SK-N-SH treated with all-trans-retinoic acid at 6 μM for 48 hours (cell line): ENCODE results near the gene ZBTB47.

Experiments
- ATAC-seq: fragments of 200-7000 bp; cut with Tn5 transposase; 3 replicates; pipeline ENCODE4 v1.9.1; 2020; ENCODE audit warnings: mild to moderate bottlenecking, moderate library complexity
- BACH2 ChIP-seq: fragments of 250-450 bp; sonication (Bioruptor Pico); IDR thresholded peaks from 2 replicates; pipeline ENCODE4 v1.9.0; 2021; ENCODE audit warnings: mild to moderate bottlenecking, borderline replicate concordance
- CREB5 ChIP-seq: fragments of 250-450 bp; sonication (Bioruptor Pico); IDR thresholded peaks from 2 replicates; pipeline ENCODE4 v1.5.1; 2020; ENCODE audit warnings: low read depth, mild to moderate bottlenecking, moderate library complexity
- CSDC2 ChIP-seq: fragments of 250-450 bp; sonication (Bioruptor Pico); IDR thresholded peaks from 2 replicates; pipeline ENCODE4 v1.5.0; 2020; ENCODE audit warnings: mild to moderate bottlenecking, moderate library complexity
- ESRRG ChIP-seq: fragments of 250-450 bp; sonication (Bioruptor Pico); IDR thresholded peaks from 2 replicates; pipeline ENCODE4 v1.6.1; 2021; ENCODE audit warnings: mild to moderate bottlenecking
- GLIS3 ChIP-seq: fragments of 250-450 bp; sonication (Bioruptor Pico); IDR thresholded peaks from 2 replicates; pipeline ENCODE4 v1.5.0; 2020; ENCODE audit warnings: mild to moderate bottlenecking, moderate library complexity
- OSR1 ChIP-seq: fragments of 250-450 bp; sonication (Bioruptor Pico); IDR thresholded peaks from 2 replicates; pipeline ENCODE4 v1.8.0; 2022; ENCODE audit warnings: moderate library complexity, mild to moderate bottlenecking, inconsistent platforms
- RARB ChIP-seq: fragments of 250-450 bp; sonication (Bioruptor Pico); IDR thresholded peaks from 2 replicates; pipeline ENCODE4 v1.8.0; 2021; ENCODE audit warnings: mild to moderate bottlenecking, moderate library complexity
- SNAI2 ChIP-seq: fragments of 250-450 bp; sonication (Bioruptor Pico); IDR thresholded peaks from 2 replicates; pipeline ENCODE4 v1.5.0; 2020; ENCODE audit warnings: mild to moderate bottlenecking, moderate library complexity
- TCF4 ChIP-seq: fragments of 250-450 bp; sonication (Bioruptor Pico); IDR thresholded peaks from 2 replicates; pipeline ENCODE4 v1.8.0; 2021; ENCODE audit warnings: mild to moderate bottlenecking, moderate library complexity, borderline replicate concordance
- TOX ChIP-seq: fragments of 250-450 bp; sonication (Bioruptor Pico); IDR thresholded peaks from 2 replicates; pipeline ENCODE4 v1.8.0; 2021; ENCODE audit warnings: mild to moderate bottlenecking, moderate library complexity, borderline replicate concordance
- ZC3H10 ChIP-seq: fragments of 250-450 bp; sonication (Bioruptor Pico); IDR thresholded peaks from 2 replicates; pipeline ENCODE4 v1.5.1; 2021; ENCODE audit warnings: mild to moderate bottlenecking, moderate library complexity
- ZFP3 ChIP-seq: fragments of 250-450 bp; sonication (Bioruptor Pico); IDR thresholded peaks from 2 replicates; pipeline ENCODE4 v1.5.0; 2020; ENCODE audit warnings: mild to moderate bottlenecking, moderate library complexity
- ZFP30 ChIP-seq: fragments of 450-650 bp; formaldehyde crosslinking; IDR thresholded peaks from 2 replicates; pipeline ENCODE4 v1.5.0; 2022; ENCODE audit warnings: mild to moderate bottlenecking, moderate library complexity
- ZNF565 ChIP-seq: fragments of 450-650 bp; formaldehyde crosslinking; conservative IDR thresholded peaks from 2 replicates; pipeline ENCODE4 v1.5.0; 2020; ENCODE audit warnings: low read depth, mild to moderate bottlenecking, moderate library complexity
- ZNF70 ChIP-seq: fragments of 450-650 bp; formaldehyde crosslinking; IDR thresholded peaks from 2 replicates; pipeline ENCODE4 v1.5.0; 2020; ENCODE audit warnings: mild to moderate bottlenecking, moderate library complexity
- ZNF8 ChIP-seq: fragments of 450-650 bp; formaldehyde crosslinking; IDR thresholded peaks from 2 replicates; pipeline ENCODE4 v1.5.0; 2020; ENCODE audit warnings: mild to moderate bottlenecking, moderate library complexity
- TF ChIP-seq, protein P1 (sequence below): fragments of 250-450 bp; sonication (Bioruptor Pico); IDR thresholded peaks from 2 replicates; pipeline ENCODE4 v1.8.0; 2021; ENCODE audit warnings: low read depth, mild to moderate bottlenecking, moderate library complexity, borderline replicate concordance
- TF ChIP-seq, protein P2 (sequence below): fragments of 250-450 bp; sonication (Bioruptor Pico); IDR thresholded peaks from 2 replicates; pipeline ENCODE4 v1.5.0; 2020; ENCODE audit warnings: mild to moderate bottlenecking, moderate library complexity
- TF ChIP-seq, protein P3 (sequence below): fragments of 250-450 bp; sonication (Bioruptor Pico); IDR thresholded peaks from 2 replicates; pipeline ENCODE4 v1.8.0; 2020; ENCODE audit warnings: mild to moderate bottlenecking, moderate library complexity, borderline replicate concordance

ZBTB47 gene

DNA sequence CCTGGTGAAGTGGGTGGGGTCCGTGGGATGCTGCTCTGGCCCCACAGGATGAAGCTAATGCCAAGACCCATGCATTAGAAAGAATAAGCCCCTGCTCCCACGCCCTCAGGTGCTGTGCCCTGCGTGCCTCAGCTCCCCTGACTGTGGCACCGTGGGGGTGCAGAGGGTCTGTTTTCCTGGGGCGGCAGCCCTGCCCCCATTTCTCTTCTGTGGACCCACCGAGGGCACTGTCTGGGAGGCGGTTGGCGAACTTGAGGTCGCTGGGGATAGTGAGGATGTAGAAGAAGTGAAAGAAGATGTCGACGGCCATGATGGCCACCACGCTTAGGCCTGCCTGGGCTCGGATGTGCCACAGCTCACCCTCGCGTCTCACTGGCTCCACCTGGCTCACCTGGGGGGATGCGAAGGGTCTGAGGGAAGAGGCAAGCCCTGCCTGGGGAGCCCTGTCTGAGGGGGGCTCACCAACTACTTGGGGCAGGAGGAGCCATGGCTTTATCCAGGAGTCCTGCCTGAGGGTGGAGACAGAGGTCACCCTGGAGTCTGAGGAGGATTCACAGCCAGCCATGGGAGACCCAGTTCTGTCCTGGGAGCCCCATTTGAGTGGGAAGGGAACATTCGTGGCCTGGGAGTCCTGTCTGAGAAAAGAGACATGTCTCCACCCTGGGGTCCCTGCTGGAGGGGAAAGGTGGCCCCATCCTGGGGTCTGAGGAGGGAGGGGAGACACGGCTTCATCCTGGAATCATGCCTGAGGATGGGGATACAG is 44.0 kb downstream of the ZBTB47 start:
- TF ChIP-seq CSDC2 (CRISPR knock-in tag) (no peak), ZNF70 (no peak), ZC3H10 (no peak), BACH2 (no peak), ZNF565 (CRISPR knock-in tag) (no peak)
- TF ChIP-seq, protein P1, sequence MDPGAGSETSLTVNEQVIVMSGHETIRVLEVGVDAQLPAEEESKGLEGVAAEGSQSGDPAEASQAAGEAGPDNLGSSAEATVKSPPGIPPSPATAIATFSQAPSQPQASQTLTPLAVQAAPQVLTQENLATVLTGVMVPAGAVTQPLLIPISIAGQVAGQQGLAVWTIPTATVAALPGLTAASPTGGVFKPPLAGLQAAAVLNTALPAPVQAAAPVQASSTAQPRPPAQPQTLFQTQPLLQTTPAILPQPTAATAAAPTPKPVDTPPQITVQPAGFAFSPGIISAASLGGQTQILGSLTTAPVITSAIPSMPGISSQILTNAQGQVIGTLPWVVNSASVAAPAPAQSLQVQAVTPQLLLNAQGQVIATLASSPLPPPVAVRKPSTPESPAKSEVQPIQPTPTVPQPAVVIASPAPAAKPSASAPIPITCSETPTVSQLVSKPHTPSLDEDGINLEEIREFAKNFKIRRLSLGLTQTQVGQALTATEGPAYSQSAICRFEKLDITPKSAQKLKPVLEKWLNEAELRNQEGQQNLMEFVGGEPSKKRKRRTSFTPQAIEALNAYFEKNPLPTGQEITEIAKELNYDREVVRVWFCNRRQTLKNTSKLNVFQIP = no peak
- TF ChIP-seq, protein P2, sequence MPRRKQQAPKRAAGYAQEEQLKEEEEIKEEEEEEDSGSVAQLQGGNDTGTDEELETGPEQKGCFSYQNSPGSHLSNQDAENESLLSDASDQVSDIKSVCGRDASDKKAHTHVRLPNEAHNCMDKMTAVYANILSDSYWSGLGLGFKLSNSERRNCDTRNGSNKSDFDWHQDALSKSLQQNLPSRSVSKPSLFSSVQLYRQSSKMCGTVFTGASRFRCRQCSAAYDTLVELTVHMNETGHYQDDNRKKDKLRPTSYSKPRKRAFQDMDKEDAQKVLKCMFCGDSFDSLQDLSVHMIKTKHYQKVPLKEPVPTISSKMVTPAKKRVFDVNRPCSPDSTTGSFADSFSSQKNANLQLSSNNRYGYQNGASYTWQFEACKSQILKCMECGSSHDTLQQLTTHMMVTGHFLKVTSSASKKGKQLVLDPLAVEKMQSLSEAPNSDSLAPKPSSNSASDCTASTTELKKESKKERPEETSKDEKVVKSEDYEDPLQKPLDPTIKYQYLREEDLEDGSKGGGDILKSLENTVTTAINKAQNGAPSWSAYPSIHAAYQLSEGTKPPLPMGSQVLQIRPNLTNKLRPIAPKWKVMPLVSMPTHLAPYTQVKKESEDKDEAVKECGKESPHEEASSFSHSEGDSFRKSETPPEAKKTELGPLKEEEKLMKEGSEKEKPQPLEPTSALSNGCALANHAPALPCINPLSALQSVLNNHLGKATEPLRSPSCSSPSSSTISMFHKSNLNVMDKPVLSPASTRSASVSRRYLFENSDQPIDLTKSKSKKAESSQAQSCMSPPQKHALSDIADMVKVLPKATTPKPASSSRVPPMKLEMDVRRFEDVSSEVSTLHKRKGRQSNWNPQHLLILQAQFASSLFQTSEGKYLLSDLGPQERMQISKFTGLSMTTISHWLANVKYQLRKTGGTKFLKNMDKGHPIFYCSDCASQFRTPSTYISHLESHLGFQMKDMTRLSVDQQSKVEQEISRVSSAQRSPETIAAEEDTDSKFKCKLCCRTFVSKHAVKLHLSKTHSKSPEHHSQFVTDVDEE = no peak
- no peak for ATAC-seq

DNA sequence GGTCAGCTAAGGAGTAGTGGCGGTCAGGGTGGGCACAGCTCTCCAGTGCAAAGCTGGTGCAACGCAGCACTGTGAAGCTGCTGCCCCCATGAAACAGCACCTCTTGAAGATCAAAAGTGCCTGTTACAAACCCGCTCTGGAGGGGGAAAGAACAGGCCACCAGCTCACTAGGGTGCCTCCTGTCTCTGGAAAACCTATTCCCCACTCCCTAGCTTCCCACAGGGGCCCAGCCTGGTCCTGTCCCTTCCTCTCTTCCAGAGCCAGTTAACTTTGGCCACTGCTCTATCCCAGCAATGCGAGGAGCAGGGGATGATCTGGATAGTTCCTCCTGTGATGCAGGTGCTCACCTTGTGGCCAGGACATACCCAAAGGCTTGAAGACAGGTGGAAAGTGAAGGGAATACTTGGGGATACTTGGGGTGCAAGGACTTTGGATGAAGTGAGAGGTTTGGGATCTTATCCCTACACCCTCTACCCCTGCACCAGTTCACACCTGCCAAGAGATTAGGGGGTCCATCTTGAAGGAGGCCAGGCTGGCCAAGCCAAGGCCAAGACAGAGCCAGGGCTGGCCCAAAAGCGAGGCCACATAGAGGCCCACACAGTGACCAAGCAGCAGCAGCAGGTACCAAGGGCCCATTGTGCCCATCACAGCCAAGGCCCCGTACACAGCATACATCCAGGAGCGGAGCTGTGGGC is 44.9 kb downstream of the ZBTB47 start:
- TF ChIP-seq BACH2 = no peak
- TF ChIP-seq ESRRG (CRISPR knock-in tag) = no peak
- no peak for TF ChIP-seq ZNF70
- no peak for TF ChIP-seq ZNF565 (CRISPR knock-in tag)
- no peak for TF ChIP-seq CSDC2 (CRISPR knock-in tag)
- TF ChIP-seq, protein P2 = no peak
- TF ChIP-seq RARB (CRISPR knock-in tag) = no peak
- ATAC-seq = no peak

- TF ChIP-seq TCF4 (no peak), ZFP30 (CRISPR knock-in tag) (no peak), GLIS3 (CRISPR knock-in tag) (no peak), TOX (CRISPR knock-in tag) (no peak), BACH2 (no peak), SNAI2 (no peak), RARB (CRISPR knock-in tag) (no peak), ZNF8 (CRISPR knock-in tag) (no peak), CREB5 (CRISPR knock-in tag) (no peak), CSDC2 (CRISPR knock-in tag) (no peak), ZNF70 (no peak)
- TF ChIP-seq, protein P1 = no peak
- ATAC-seq = no peak
Observed at GRCh38 chr3:42698911-42699230, 45.4 kb downstream of the ZBTB47 start.

- no peak for TF ChIP-seq OSR1 (CRISPR knock-in tag)
- TF ChIP-seq TOX (CRISPR knock-in tag) = no peak
- no peak for TF ChIP-seq CSDC2 (CRISPR knock-in tag)
- TF ChIP-seq TCF4 = no peak
- TF ChIP-seq, protein P2 = no peak
- TF ChIP-seq ZC3H10 = no peak
- no peak for TF ChIP-seq ZFP3 (CRISPR knock-in tag)
- TF ChIP-seq, protein P3, sequence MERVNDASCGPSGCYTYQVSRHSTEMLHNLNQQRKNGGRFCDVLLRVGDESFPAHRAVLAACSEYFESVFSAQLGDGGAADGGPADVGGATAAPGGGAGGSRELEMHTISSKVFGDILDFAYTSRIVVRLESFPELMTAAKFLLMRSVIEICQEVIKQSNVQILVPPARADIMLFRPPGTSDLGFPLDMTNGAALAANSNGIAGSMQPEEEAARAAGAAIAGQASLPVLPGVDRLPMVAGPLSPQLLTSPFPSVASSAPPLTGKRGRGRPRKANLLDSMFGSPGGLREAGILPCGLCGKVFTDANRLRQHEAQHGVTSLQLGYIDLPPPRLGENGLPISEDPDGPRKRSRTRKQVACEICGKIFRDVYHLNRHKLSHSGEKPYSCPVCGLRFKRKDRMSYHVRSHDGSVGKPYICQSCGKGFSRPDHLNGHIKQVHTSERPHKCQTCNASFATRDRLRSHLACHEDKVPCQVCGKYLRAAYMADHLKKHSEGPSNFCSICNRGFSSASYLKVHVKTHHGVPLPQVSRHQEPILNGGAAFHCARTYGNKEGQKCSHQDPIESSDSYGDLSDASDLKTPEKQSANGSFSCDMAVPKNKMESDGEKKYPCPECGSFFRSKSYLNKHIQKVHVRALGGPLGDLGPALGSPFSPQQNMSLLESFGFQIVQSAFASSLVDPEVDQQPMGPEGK (CRISPR knock-in tag) = no peak
- TF ChIP-seq, all 23 proteins: peak for 0
- no peak for ATAC-seq
Observed at GRCh38 chr3:42699511-42699971, 46.0 kb downstream of the ZBTB47 start.
